Choroid plexus epithelial cell (primary cell): ENCODE measurements around the gene HS6ST2.
A peak's percentile ranks its signal among the peaks of the same experiment; 100 is the strongest.

Experiments
- DNase-seq: peaks from one replicate; pipeline ENCODE4 v3.0.0-alpha.2; 2010; ENCODE audit warnings: low read depth
- H3K4me3 ChIP-seq: 2 replicates; pipeline ENCODE4 v1.5.1; 2011; ENCODE audit warnings: low read depth, mild to moderate bottlenecking, control low read depth, low read length, moderate library complexity
- TF ChIP-seq, protein P1 (sequence below): conservative IDR thresholded peaks from 2 replicates; pipeline ENCODE4 v1.5.1; 2011; ENCODE audit warnings: low read depth, mild to moderate bottlenecking, control low read depth, inconsistent platforms, low read length, moderate library complexity

HS6ST2 gene

DNA sequence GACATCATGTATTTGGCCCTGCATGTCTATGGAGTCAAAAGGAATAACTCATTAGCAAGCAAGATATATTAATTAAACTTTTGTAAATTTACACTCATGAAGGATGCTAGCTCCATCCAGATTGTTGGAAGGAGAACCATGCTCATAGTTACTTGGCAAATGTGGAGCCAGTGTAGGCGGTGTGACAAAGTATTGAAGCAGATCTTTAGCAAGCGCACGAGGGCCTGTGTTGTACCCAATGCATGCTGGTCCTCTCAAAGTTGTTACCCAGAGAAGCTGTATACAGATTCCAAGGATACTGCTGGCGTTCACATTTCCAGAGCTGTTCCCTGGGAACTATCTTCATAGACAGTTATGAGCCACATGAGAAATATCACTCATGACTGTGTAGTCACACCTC, 273.2 kb downstream of the HS6ST2 start:
- H3K4me3 ChIP-seq = no peak overlapping the region
- no peak for DNase-seq
- TF ChIP-seq, protein P1, sequence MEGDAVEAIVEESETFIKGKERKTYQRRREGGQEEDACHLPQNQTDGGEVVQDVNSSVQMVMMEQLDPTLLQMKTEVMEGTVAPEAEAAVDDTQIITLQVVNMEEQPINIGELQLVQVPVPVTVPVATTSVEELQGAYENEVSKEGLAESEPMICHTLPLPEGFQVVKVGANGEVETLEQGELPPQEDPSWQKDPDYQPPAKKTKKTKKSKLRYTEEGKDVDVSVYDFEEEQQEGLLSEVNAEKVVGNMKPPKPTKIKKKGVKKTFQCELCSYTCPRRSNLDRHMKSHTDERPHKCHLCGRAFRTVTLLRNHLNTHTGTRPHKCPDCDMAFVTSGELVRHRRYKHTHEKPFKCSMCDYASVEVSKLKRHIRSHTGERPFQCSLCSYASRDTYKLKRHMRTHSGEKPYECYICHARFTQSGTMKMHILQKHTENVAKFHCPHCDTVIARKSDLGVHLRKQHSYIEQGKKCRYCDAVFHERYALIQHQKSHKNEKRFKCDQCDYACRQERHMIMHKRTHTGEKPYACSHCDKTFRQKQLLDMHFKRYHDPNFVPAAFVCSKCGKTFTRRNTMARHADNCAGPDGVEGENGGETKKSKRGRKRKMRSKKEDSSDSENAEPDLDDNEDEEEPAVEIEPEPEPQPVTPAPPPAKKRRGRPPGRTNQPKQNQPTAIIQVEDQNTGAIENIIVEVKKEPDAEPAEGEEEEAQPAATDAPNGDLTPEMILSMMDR = no peak

DNA sequence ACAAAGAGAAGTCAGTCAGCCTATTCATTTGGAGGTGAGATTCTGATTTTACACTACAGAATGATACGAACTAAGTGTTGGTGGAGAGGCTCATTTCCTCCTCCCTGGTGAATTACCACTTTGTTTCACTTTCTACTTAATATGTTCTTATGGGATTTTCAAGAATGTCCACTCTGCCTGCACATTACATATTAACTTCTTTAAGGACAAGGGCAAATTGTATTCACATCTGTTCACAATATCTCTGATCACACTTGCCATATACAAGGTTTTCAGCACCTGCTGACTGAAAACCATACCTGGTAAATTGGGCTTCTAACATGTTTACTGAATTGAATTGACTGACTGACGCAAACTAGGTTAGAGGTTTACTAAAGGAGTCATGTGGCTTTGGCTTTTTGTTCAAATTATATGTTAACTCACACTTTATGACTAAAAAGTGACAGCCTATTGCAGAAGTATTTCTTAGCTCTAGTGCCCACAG, 281.2 kb downstream of the HS6ST2 start:
- no peak for DNase-seq
- TF ChIP-seq, protein P1 = no peak
- no peak overlapping the region for H3K4me3 ChIP-seq

DNA sequence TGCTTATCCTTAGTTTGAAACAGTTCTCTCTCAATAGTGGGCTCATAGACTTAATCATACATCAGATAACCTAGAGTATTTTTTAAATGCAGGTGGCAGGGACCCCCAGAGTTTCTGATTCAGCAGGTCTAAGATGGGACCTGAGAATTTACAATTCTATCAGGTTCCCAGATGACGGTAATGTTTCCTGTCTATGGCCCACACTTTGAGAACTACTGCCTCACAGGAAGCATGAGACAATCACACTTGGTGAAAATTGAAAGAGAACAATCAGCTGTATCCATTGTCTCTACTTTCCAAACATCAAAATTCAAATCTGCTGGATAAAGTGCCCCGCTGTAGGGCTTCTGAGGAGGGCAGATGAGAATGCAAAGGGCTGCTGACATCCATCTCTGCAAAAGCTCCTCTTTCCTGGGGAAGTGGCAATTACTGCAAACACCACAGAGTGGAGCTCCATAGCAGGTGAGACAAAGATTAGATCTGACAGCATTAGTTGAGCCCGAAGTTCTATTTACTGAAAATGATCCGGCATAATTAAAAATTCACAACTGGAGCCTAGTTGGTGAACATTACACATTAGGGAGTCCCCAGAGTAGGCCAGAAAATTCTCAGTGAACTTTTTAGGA, 281.8 kb downstream of the HS6ST2 start:
- peak; percentile 2 for DNase-seq
- H3K4me3 ChIP-seq = no peak overlapping the region
- TF ChIP-seq, protein P1 = no peak

DNA sequence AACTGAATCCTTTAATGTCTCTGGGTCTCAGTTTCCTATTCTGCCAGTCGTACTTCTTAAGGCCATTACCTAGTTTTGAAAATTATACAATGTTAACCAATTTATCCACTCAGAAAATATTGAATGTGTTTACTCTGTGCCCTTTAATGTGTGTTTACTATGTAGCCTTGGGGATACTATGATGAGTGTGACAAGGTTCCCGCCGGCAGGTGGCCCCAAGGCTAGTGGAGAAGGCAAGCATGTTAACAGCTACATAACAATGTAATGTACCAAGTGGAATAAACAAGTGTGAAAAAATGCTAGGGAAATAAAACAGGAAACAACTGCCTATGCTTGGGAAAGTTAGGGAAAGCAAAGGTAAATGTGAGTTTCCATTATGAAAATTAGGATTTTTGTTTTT, 282.3 kb downstream of the HS6ST2 start:
- DNase-seq = no peak
- H3K4me3 ChIP-seq = no peak overlapping the region
- TF ChIP-seq, protein P1 = no peak

DNA sequence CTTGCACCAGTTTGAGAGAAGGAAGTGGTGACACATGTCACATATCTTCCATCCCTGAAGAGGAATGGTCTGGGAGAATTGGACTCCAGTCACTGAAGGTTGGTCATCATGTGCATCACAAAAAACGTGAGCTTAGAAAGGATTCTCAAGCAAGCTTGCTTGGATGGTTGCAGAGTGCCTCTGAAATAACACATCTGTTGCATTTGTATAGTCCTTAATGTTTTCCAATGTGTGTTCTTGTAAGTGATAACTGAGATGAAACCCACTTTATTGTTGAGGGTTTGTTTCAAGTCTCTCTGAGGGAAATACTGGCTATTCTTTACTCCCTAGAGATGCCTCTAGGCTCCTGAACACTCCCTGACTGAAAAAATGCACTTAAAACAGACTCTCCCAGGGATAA, 285.1 kb downstream of the HS6ST2 start:
- no peak for DNase-seq
- TF ChIP-seq, protein P1 = no peak
- H3K4me3 ChIP-seq = no peak overlapping the region

DNA sequence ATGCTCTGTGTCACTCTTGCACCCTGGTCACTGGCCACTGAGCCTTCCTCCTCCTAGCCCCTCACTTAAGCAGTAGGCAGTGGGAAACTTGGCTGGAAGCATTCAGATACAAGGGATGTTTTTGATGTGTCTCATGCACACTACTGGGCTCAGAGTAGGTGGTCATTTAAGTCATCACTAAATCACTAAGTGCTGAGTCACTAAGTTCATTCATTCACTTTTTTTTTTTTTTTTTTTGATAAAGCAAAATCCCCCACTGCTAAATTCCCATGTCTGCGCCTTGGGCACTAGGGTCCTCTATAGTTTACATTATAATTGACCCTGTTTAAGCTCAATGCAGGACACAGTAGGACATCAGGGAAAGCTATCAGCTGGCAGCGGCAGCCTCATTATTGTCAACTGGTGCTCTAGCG, 287.2 kb downstream of the HS6ST2 start:
- TF ChIP-seq, protein P1 = no peak
- DNase-seq = no peak
- no peak overlapping the region for H3K4me3 ChIP-seq

DNA sequence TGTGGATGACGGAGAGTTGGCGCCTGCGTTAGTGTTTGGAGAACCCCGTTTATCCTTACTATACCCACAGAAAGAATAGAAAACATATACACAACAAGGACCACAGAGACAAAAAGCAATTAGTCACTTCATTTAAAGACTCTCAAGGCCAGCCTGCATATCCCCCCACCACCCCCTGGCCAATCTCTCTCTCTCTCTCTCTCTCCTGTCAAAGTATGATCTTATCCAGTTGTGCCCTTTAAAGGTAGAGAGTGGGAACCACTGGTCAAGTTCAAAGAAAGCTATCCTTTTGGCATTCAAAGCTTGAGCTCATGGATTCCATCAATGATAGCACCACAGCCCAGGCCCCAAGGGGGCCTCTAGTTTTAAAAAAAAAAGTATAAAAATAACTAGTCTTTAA, 289.3 kb downstream of the HS6ST2 start:
- DNase-seq = no peak
- TF ChIP-seq, protein P1 = no peak
- H3K4me3 ChIP-seq = no peak overlapping the region
